Osteocyte (in vitro differentiated cells): ENCODE data around the gene TMIGD1. TPM values are rescaled to one million over a fixed set of nuclear protein-coding genes. Genes with fewer than 3 reads are reported as not detected.

Experiments
- DNase-seq: peaks from one replicate; pipeline ENCODE4 v3.0.0; 2021; ENCODE audit warnings: mixed read lengths; ENCODE audit not compliant: unreplicated experiment; ENCODE audit errors: extremely low spot score
- H3K27ac Mint-ChIP-seq: one replicate; pipeline ENCODE4 v1.8.0; 2021; ENCODE audit warnings: mild to moderate bottlenecking, mixed read lengths; ENCODE audit not compliant: unreplicated experiment
- H3K27me3 Mint-ChIP-seq: one replicate; pipeline ENCODE4 v1.8.0; 2021; ENCODE audit warnings: mixed read lengths; ENCODE audit not compliant: unreplicated experiment
- H3K36me3 Mint-ChIP-seq: one replicate; pipeline ENCODE4 v1.8.0; 2021; ENCODE audit warnings: mixed read lengths; ENCODE audit not compliant: unreplicated experiment
- H3K4me1 Mint-ChIP-seq: one replicate; pipeline ENCODE4 v1.8.0; 2021; ENCODE audit warnings: mixed read lengths; ENCODE audit not compliant: unreplicated experiment
- H3K4me3 Mint-ChIP-seq: one replicate; pipeline ENCODE4 v1.8.0; 2021; ENCODE audit warnings: mild to moderate bottlenecking, moderate library complexity, mixed read lengths; ENCODE audit not compliant: unreplicated experiment
- H3K9me3 Mint-ChIP-seq: one replicate; pipeline ENCODE4 v1.8.0; 2021; ENCODE audit warnings: mixed read lengths; ENCODE audit not compliant: unreplicated experiment
- CTCF ChIP-seq: fragments of 200-600 bp; sonication (generic); IDR thresholded peaks from 2 replicates; pipeline ENCODE4 v1.5.0; 2021; ENCODE audit warnings: antibody characterized with exemption, mild to moderate bottlenecking, moderate library complexity
- total RNA-seq: library from RNA; stranded (reverse); gene quantifications from 2 replicates; pipeline ENCODE4 v1.2.1, GENCODE V29; 2021

The TMIGD1 gene
- total RNA-seq, 1 donor from 2014 or later, result not detected

GRCh38 chr17:30379903-30380381 lies 46.1 kb upstream of the TMIGD1 start:
- no peak for TF ChIP-seq CTCF
- H3K27ac Mint-ChIP-seq, result peak overlapping the region; percentile 59
- H3K4me1 Mint-ChIP-seq, result peaks cover 51% of the 10 kb centered on the region
- DNase-seq, result no peak
- H3K27me3 Mint-ChIP-seq, result peaks cover under 1% of the 10 kb centered on the region
- H3K9me3 Mint-ChIP-seq, result no peaks in the 10 kb centered on the region
- peak overlapping the region; percentile 83 for H3K4me3 Mint-ChIP-seq
- H3K36me3 Mint-ChIP-seq, result peaks cover 2% of the 10 kb centered on the region

- no peak for DNase-seq
- no peak for TF ChIP-seq CTCF
- Mint-ChIP-seq H3K27ac (peak overlapping the region; percentile 59), H3K9me3 (no peaks in the 10 kb centered on the region), H3K36me3 (no peaks in the 10 kb centered on the region), H3K4me3 (peak overlapping the region; percentile 83), H3K27me3 (peaks cover 6% of the 10 kb centered on the region), H3K4me1 (peaks cover 51% of the 10 kb centered on the region)
These were observed 45.5 kb upstream of the TMIGD1 start for GRCh38 chr17:30379303-30379902.

- H3K36me3 Mint-ChIP-seq, result no peaks in the 10 kb centered on the region
- H3K9me3 Mint-ChIP-seq, result no peaks in the 10 kb centered on the region
- peaks cover 51% of the 10 kb centered on the region for H3K4me1 Mint-ChIP-seq
- peak within 1 kb of the TSS; percentile 88 for H3K4me3 Mint-ChIP-seq
- H3K27ac Mint-ChIP-seq, result peak within 1 kb of the TSS; percentile 93
- TF ChIP-seq CTCF, result no peak
- H3K27me3 Mint-ChIP-seq, result peaks cover 9% of the 10 kb centered on the region
- DNase-seq, result peak; percentile 99
These were observed 45.0 kb upstream of the TMIGD1 start, which contains the start of gene CPD for GRCh38 chr17:30378825-30379302. Gene CPD, plus strand, starts transcription at chr17:30378927. Its CDS starts 54 bp downstream, at chr17:30378981.

- no peak for DNase-seq
- no peak for TF ChIP-seq CTCF
- Mint-ChIP-seq H3K27me3 (peaks cover 11% of the 10 kb centered on the region), H3K4me3 (peak overlapping the region; percentile 88), H3K27ac (peak overlapping the region; percentile 93), H3K4me1 (peaks cover 49% of the 10 kb centered on the region), H3K9me3 (no peaks in the 10 kb centered on the region), H3K36me3 (no peaks in the 10 kb centered on the region)
These were observed 44.5 kb upstream of the TMIGD1 start for GRCh38 chr17:30378241-30378824.

- H3K9me3 Mint-ChIP-seq, result no peaks in the 10 kb centered on the region
- TF ChIP-seq CTCF, result no peak
- H3K4me3 Mint-ChIP-seq, result peak overlapping the region; percentile 88
- H3K36me3 Mint-ChIP-seq, result no peaks in the 10 kb centered on the region
- peaks cover 16% of the 10 kb centered on the region for H3K27me3 Mint-ChIP-seq
- H3K27ac Mint-ChIP-seq, result no peak overlapping the region
- no peak for DNase-seq
- peaks cover 46% of the 10 kb centered on the region for H3K4me1 Mint-ChIP-seq
These were observed 43.9 kb upstream of the TMIGD1 start for GRCh38 chr17:30377574-30378240.
